Colonic mucosa (tissue), 4 donors: ENCODE data around the gene ALDH1A3. TPM values are rescaled to one million over a fixed set of nuclear protein-coding genes. Genes with fewer than 3 reads are reported as not detected.

Experiments used
- DNase-seq: peaks from one replicate; pipeline ENCODE4 v3.0.0-alpha.2; 2020
- H3K27ac ChIP-seq: fragments of 200-600 bp; one replicate; pipeline ENCODE4 v1.8.0; 2021
- H3K27me3 ChIP-seq: fragments of 200-600 bp; one replicate; pipeline ENCODE4 v1.8.0; 2021
- H3K36me3 ChIP-seq: fragments of 200-600 bp; one replicate; pipeline ENCODE4 v1.8.0; 2021
- H3K4me1 ChIP-seq: fragments of 200-600 bp; one replicate; pipeline ENCODE4 v1.8.0; 2021; ENCODE audit warnings: mild to moderate bottlenecking
- H3K4me3 ChIP-seq: fragments of 200-600 bp; one replicate; pipeline ENCODE4 v1.8.0; 2021
- H3K9ac ChIP-seq, 2 donors: one replicate each; pipeline ENCODE4 v1.7.0; 2013; ENCODE audit warnings: control low read depth in 2 of 2, low read depth in 2 of 2, low read length in 2 of 2
- H3K9me3 ChIP-seq: fragments of 200-600 bp; one replicate; pipeline ENCODE4 v1.8.0; 2021
- CTCF ChIP-seq: fragments of 200-600 bp; IDR thresholded peaks from one replicate; pipeline ENCODE4 v1.8.0; 2022; ENCODE audit warnings: antibody characterized with exemption, mild to moderate bottlenecking
- intact Hi-C: fragments of 100-400 bp; cut with DNase I; formaldehyde crosslinking; loops from one replicate; pipeline ENCODE4 v1.14.1; 2022
- total RNA-seq, 2 donors: library from RNA; stranded (reverse); fragmentation: NEBNext Ultra II Directional in 1 of 2; extraction: Animal tissue kit (Norgen Biotek cat#: 25700) in 1 of 2; gene quantifications; one replicate each; pipeline ENCODE4 v1.2.1, GENCODE V29; 2021
- donor health status: healthy.
- donor health status: DM: no; HTN: no; CAD: no.
- donor health status: DM: no; HTN: no; CAD: no.

ALDH1A3 gene
- total RNA-seq, 2 donors from 2014 or later, result 3.8 to 7.4 TPM

GRCh38 chr15:100918034-100918689, 38.5 kb downstream of the ALDH1A3 start:
- Histone ChIP-seq H3K27me3 (no peaks in the 10 kb centered on the region), H3K36me3 (no peaks in the 10 kb centered on the region), H3K9me3 (no peaks in the 10 kb centered on the region), H3K9ac (peak overlapping the region; percentile 87 to 95), H3K4me1 (peaks cover 5% of the 10 kb centered on the region), H3K27ac (peak overlapping the region; percentile 77), H3K4me3 (peak overlapping the region; percentile 65)
- peak; percentile 88 for DNase-seq
- intact Hi-C loops, result loop anchor here (2.0 to 10.0 kb wide), 2 partner anchors 87 to 347 kb away; no protein-coding TSS in a partner anchor
- TF ChIP-seq CTCF, result peak; percentile 94

GRCh38 chr15:100918690-100919480, 39.3 kb downstream of the ALDH1A3 start, which contains the start of gene LRRK1:
Gene LRRK1, plus strand, starts transcription at chr15:100919357. Its CDS starts 5,276 bp downstream, at chr15:100924633.
- Histone ChIP-seq H3K27ac (peak within 1 kb of the TSS; percentile 77), H3K27me3 (no peaks in the 10 kb centered on the region), H3K9ac (peak within 1 kb of the TSS; percentile 87 to 95), H3K36me3 (no peaks in the 10 kb centered on the region), H3K4me1 (peaks cover 5% of the 10 kb centered on the region), H3K4me3 (peak within 1 kb of the TSS; percentile 65), H3K9me3 (no peaks in the 10 kb centered on the region)
- intact Hi-C loops, result loop anchor here (2.0 to 10.0 kb wide), 2 partner anchors 86 to 346 kb away; no protein-coding TSS in a partner anchor
- peak; percentile 49 for DNase-seq
- no peak for TF ChIP-seq CTCF

GRCh38 chr15:100919481-100920405, 40.1 kb downstream of the ALDH1A3 start:
- Histone ChIP-seq H3K9ac (peak overlapping the region; percentile 82 to 87), H3K27me3 (no peaks in the 10 kb centered on the region)
- intact Hi-C loops, result loop anchor here (2.0 to 10.0 kb wide), 2 partner anchors 85 to 345 kb away; no protein-coding TSS in a partner anchor

GRCh38 chr15:100920516-100921135, 41.0 kb downstream of the ALDH1A3 start:
- Histone ChIP-seq H3K27ac (no peak overlapping the region), H3K4me1 (peaks cover 5% of the 10 kb centered on the region), H3K4me3 (peak overlapping the region; percentile 58), H3K9ac (peak overlapping the region in 1 of 2 donors; percentile 82), H3K36me3 (no peaks in the 10 kb centered on the region), H3K27me3 (no peaks in the 10 kb centered on the region), H3K9me3 (no peaks in the 10 kb centered on the region)
- no peak for DNase-seq
- intact Hi-C loops, result no loop called here
- TF ChIP-seq CTCF, result no peak

More at GRCh38 chr15:100919481-100920405, 40.1 kb downstream of the ALDH1A3 start:
- Histone ChIP-seq H3K36me3 (no peaks in the 10 kb centered on the region), H3K27ac (no peak overlapping the region), H3K4me1 (peaks cover 5% of the 10 kb centered on the region), H3K9me3 (no peaks in the 10 kb centered on the region), H3K4me3 (peak overlapping the region; percentile 58)
- no peak for DNase-seq
- TF ChIP-seq CTCF, result no peak
